GM23248 (cell line): ENCODE data around the gene FARP2.

Experiments used
- EZH2 ChIP-seq: fragments of 200-600 bp; sonication (generic); IDR thresholded peaks from 2 replicates; pipeline ENCODE4 v1.6.1; 2018; ENCODE audit warnings: antibody characterized with exemption, mild to moderate bottlenecking; ENCODE audit not compliant: insufficient read depth, poor library complexity, severe bottlenecking
- EZH2phosphoT487 ChIP-seq: fragments of 200-600 bp; sonication (generic); IDR thresholded peaks from 2 replicates; pipeline ENCODE4 v1.6.1; 2018; ENCODE audit warnings: antibody characterized with exemption, moderate library complexity, mild to moderate bottlenecking, low read depth; ENCODE audit not compliant: insufficient read depth

GRCh38 chr2:241432824-241433448, 76.9 kb downstream of the FARP2 start:
- TF ChIP-seq EZH2: no peak
- TF ChIP-seq EZH2phosphoT487: no peak
